ENCODE data around the gene SAP30L.

GRCh38 chr5:154483654-154484392 is 38.0 kb downstream of the SAP30L start:
- no peak for TF ChIP-seq CTCF (IDR thresholded peaks at IDR 0.05)
- TF ChIP-seq POLR2A (IDR thresholded peaks at IDR 0.05), result no peak
